Hair follicle dermal papilla cell (primary cell): Measurements from ENCODE around the gene MIER1. TPM values are rescaled to one million over a fixed set of nuclear protein-coding genes. Genes with fewer than 3 reads are reported as not detected.

ENCODE experiments used
- total RNA-seq: library from RNA; depleted of rRNA; stranded (reverse); fragments of >200 nt; gene quantifications from 2 replicates; pipeline ENCODE4 v1.2.3, GENCODE V29; 2012

Gene MIER1
- 42.3 and 52.6 TPM in 2 replicates for total RNA-seq

GRCh38 chr1:66924756-66925557 is at the start of gene MIER1, which contains the start of gene DNAI4:
TSS of gene MIER1 (plus strand) at chr1:66924990. CDS start at chr1:66925029, 39 bp downstream.
TSS of gene DNAI4 (minus strand) at chr1:66924856. CDS start at chr1:66924831, 25 bp downstream.

Other genes with a start within 250 kb of the MIER1 start
- gene DYNLT5, start 172.5 kb upstream of the MIER1 start, total RNA-seq = 0.61 and 2.8 TPM in 2 replicates
- not detected in 2 replicates for gene INSL5, start 123.7 kb upstream of the MIER1 start, total RNA-seq
- gene DNAI4, start 134 bp upstream of the MIER1 start, total RNA-seq = 11.0 and 12.5 TPM in 2 replicates
- gene SLC35D1, start 129.2 kb downstream of the MIER1 start, total RNA-seq = 17.1 and 18.5 TPM in 2 replicates
- not detected in 2 replicates for gene C1orf141, start 210.0 kb downstream of the MIER1 start, total RNA-seq
- 0.24 TPM in 1 of 2 replicates, not detected in the other for gene IL23R, start 241.5 kb downstream of the MIER1 start, total RNA-seq